Activated CD8-positive, alpha-beta memory T cell treated with anti-CD3 and anti-CD28 coated beads for 48 hours (primary cell): ENCODE measurements around the gene GEMIN7.
"Not testable (repeated sequence)": the region's sequence is repeated elsewhere in the genome, so short reads cannot be mapped to it uniquely, and the experiment has no call there.

ENCODE experiments used
- DNase-seq, 3 experiments: peaks; one replicate each; pipeline ENCODE4 v3.0.0-alpha.2; 2020; ENCODE audit warnings: low read depth in 2 of 3, low spot score in 2 of 3

GEMIN7 gene

DNA sequence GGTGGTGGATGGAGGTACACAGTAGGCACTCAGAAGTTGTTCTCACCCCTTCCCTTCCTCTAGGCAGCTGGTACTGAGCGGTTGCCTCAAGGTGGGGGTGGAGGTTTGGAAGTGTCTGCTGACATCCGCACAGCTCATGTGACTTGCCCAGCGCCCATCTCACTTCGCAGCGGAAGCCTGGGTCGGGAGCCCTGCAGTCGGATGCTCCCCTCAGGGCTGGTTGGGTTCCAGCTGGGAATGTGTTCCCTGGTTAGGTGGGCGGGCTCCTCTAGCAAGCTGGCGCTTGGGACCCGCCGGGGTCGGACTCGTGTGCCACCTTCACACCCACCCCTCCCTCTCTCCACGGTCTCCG lies 24.1 kb downstream of the GEMIN7 start:
- DNase-seq, result no peak

DNA sequence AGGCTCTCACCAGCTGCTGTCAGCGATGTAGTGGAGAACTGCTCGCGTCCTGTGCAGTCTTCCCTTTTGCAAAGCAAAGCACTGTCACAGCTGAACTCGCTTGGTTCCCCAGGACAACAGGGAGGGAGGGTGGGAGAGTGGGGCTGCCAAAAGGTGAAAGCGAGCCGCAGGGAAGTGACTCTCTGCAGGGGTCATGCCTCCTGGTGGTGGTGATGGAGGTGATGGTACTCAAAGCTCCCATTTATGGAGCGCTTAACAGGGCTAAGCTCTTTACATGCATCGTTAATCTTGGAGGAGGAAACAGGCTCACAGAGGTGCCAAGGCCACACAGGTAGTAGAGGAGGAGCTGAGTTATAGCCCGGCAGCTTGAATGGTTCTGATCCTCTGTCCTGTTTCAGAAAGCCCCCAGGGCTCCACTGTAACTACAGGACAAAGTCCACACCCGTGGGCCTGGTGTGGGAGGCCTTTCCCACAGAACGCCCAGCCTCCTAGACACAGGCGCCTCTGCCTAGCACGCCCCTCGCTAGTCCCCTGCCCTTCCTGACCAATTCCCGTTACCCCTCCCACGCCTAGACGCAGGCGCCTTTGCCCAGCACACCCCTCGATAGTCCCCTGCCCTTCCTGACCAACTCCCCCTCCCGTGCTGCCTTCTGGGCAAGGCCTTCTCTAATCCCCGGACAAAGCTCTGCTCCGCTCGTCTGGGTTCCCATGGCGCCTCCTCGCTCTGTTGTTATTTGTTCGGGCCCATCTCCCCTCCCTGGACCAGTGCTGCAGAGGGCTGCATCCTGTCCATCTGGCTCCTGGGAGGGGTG lies 24.7 kb downstream of the GEMIN7 start:
- no peak for DNase-seq

DNA sequence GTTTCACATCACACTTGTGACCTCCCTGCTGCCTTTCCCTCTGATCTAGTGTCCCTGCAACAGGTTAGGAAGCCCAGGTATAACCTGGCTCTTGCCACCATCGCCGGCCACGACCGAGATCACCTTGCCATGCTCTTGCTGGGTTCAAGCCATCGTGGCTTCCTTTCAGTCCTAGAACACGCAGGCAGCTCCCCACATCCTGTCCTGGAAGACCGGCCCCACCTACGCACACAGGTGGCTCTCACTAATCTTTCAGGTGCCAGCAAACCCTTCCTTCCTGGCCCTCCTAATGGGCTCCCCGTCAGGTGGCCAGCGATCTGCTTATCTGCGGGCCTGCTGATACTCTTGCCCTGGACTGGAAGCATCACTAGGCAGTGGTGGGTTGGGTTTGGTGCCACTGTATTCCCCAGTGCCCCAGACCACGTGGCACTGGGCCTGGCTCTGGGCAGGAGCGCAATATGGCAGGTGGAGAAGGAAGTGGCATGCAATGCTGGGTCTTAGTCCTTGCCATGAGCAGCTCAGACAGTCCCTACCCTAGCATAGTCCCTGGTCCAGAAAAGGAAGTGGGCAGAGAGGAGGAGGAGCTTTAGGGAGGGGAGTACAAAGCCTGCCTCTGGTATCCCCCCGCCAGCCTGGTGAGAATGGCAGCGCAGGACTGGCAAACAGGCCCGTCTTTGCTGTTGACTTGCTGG lies 25.7 kb downstream of the GEMIN7 start:
- no peak for DNase-seq

DNA sequence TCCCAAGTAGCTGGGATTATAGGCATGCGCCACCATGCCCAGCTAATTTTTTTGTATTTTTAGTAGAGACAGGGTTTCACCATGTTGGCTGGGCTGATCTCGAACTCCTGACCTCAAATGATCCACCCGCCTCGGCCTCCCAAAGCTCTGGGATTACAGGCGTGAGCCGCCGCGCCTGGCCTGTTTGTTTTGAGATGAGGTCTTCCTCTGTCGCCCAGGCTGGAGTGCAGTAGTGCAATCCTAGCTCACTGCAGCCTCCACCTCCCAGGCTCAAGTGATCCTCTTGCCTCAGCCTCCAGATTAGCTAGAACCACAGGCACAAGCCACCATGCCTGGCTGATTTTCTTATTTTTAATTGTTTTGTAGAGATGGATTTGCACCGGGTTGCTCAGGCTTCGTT lies 27.3 kb downstream of the GEMIN7 start:
- not testable (repeated sequence) for DNase-seq

DNA sequence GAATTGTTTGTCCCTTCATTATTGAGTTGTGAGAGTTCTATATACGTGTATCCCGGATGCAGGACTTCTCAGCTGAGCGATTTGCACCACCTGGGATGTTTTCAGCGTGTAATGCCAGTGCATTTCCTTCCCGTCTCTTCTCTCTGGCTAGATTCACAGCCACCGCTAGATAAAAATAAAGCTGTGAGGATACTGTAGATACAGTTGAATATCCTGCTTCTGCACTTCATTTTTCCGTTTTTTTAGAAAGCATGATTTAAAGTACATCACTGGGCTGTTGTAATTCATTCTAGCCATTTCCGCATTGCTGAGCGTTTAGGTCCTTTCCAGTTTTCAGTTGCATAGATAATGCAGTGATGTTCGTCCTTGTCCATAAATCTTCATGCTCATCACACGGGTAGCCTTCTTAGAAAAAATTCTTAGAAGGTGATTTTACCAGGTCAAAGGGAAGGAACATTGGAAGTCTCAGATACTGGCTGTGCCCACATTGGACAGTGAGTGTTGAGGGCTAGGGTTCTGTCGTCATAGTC lies 28.6 kb downstream of the GEMIN7 start:
- no peak for DNase-seq

DNA sequence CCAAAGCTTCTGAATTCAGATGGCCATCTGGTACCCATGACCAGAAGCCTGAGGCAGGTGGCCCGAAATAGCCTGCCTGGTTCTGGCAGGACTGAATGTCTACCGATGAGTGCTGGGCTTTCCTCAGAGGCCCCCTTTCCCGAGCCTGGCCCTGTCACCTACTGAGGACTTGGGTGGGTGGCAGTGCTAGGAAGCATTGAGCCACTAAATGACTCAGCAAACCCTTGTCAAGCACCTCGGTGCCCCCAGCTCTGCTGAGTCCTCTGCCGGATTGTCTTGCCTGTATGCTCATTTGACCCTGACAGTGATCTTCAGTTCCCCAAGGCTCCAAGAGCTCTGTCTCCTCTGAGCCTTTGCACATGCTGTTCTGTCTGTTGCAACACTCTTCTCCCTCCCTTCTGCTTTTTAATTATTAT lies 31.8 kb downstream of the GEMIN7 start:
- DNase-seq, result no peak

DNA sequence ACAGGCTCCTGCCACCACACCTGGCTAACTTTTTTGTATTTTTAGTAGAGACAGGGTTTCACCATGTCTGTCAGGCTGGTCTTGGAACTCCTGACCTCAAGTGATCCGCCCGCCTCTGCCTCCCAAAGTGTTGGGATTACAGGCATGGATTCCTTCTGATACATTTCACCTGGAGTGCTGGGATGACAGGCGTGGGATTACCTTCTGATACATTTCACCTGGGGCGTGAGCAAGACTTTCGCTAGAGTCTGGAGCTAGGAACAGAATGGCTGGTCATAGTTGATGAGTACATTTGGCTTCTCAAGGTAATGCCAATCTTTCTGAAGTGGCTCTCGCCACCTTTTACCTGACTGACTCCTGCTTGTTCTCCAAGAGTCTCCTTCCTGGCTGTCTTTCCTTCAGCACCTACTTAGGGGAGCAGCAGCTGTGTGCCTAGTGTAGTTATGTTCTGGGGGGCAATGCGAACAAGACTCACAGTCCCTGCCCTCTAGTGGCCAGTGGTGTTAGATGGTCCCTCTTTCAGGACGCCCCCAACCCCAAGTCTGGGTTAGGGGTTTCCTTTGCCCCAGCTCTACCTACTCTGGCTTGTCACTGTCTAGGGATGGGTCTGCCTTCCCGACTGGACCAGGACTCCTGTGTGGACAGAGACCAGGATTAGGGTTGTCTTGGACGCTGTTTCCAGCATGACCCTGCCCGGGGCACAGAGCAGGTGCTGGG lies 33.2 kb downstream of the GEMIN7 start:
- DNase-seq, result no peak

DNA sequence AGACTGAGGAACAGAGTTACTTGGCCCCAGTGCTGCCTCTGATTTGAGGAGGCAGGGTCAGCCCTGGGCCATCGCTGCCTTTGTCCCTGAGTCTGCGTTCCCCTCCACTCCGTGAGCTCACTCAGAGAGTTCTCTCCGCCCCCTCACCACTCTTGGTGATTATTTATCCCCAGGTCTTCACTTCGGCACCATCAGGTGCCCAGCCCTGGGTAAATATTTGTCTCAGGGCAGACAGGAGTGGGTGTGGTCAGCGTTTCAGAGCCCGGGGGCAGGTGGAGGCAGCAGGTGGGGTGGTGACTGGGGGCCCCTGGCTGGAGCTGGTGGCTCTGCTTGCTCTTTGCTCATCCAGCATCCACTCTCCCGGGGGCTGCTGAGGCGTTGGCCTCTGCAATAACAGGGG lies 34.6 kb downstream of the GEMIN7 start:
- DNase-seq, result no peak

DNA sequence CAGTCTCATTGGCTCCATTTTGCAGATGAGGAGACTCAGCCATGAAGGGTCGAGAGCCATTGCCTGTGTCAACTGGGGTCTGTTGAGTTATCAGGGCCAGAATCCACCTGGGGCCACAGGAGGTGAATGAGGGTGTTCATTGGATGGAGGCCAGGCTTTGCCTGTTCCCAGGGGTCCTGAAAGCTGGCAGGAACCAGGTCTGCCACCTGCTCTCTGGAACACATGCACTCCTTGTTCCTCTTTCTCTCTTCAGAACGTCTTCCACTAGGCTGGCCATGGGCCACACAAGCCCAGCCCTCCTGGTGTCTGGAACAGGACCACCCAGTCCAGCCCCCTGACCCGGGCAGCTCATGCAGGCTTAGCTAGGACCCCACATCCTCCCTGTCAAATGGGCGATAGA lies 35.1 kb downstream of the GEMIN7 start:
- DNase-seq, result no peak

DNA sequence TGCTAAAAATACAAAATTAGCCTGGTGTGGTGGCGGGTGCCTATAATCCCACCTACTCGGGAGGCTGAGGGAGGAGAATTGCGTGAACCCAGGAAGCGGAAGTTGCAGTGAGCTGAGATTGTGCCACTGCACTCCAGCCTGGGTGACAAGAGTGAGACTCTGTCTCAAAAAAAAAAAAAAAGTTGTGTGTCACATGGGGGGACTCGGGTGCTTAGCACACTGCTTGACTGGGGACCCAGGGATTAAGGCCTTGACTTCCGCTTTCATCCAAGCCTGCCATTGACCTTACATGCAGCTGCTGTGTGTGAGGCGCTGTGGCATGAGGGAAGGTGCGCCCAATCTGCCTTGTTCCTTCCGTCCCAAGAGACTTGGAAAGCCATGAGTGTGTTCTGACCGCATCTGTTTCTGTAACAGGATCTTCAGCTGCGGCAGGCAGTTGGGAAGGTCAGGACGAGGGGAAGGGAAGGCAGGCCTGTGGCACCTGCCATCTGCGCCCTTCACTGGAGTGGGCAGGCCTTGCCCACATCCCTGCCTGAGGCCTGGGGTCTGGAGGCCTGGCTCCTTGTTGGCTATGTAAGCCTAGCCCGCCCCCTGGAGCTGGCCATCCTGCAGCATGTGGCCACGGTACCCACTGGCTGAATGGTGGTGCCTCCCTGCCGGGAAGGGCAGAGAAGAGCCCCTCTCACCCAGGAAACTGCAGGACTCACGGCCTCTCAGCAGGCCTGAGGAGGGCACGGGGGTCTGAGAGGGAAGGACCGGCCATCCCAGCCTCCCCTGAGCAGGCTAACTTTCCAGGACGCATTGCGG lies 37.0 kb downstream of the GEMIN7 start:
- DNase-seq, result no peak

DNA sequence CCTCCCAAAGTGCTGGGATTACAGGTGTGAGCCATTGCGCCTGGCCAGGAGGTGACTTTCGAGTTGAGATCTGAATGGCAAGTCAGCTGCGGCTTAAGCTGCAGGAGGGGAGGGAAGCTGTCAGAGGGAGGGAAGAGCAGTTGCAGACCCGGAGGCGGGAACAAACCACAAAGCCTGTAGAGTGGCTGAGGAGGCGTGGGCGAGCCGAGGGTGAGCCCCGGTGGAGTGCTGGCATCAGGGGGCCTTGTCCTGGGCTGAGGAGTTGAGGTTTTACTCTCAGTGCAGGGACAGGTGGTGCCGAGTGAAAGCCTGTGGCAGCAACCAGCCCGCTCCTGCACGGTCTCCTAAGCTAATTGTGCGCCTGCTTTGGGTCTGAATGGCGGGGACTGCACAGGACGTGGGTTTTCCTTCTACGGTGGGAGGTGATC lies 38.1 kb downstream of the GEMIN7 start:
- DNase-seq, result peak; percentile 47 to 67 (median 50)

DNA sequence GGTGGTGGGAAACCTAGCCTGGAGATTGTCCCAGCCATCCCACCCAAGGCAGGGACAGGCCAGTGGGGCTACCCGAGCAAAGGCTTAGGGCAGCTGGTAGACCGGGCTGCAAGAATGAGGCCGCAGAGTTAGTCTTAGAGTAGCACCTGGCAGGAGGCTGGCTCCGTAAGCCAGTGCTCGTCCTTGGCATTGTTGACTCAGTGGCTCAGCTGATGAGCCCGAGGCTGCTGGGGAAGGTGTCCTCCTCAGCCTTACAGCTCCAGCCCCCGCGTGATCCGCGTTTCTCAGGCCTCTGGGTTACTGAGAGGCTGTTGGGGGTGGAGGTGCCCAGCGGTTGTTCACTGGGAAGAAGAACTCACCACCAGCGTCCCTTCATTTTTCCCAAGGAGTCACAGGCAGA lies 38.6 kb downstream of the GEMIN7 start:
- no peak for DNase-seq

DNA sequence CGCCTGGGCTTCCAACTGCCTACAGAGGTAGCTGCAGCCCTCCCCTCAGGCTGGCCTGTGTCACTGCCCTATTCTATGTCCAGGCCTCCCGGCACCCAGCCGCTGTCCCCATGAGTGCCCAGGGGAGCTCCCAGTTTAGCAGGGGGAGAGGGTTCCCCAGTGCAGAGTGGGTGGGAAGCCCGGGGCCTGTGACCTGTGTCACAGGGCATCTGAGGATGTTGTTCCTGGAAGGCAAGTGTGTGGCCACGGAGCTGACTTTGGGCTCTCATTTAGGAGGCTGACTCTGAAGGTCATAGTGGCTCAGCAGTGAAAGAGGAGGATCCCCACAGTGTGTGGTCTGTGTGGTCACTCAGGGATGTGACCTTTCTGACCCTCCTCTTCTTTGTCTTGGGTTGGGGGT lies 39.0 kb downstream of the GEMIN7 start:
- no peak for DNase-seq

DNA sequence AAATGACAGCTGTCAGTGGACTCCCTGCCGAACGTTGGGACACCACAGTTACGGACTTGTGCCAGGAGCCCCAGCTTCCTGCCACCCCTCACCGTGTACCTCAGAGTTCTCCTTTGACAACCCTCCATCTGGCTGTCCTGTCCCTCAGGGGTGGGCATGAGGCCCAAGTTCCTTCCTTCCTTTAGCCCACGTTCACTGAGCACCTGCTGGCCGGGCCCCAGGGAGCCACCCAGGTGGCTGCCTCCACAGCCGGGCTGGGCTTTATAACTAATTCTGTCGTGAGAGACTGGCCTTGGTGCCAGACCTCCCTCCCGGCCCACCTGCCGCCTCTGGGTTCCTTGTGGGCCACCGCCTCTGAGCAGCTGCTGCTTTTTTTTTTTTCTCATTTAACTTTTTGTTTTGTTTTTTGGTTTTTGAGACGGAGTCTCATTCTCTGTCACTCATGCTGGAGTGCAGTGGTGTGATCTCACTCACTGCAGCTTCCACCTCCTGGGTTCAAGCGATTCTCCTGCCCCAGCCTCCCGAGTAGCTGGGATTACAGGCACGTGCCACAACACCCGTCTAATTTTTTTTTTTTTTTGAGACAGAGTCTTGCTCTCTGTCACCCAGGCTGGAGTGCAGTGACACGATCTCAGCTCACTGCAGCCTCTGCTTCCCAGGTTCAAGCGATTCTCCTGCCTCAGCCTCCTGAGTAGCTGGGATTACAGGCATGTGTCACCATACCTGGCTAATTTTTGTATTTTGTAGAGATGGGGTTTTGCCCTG lies 39.7 kb downstream of the GEMIN7 start:
- not testable (repeated sequence) for DNase-seq

DNA sequence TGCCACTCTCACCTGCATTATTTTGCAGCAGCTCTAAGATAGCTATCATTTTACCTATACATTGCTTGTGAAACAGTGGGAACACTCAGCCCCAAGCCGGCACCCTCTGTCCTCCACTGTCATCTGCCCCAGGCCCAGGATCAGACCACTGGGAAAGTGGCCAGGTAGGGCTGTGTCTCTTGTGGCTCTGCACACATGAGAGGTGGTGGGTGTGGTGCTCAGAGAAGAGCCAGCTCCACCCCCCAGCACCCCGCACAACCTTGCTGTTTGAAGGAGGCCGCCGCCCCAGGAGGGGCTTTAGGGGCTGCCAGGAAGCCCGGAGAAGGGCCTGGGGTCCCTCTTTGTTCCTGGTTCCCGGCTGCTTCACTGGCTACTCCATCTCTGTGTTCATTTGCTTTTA lies 40.5 kb downstream of the GEMIN7 start:
- no peak for DNase-seq

DNA sequence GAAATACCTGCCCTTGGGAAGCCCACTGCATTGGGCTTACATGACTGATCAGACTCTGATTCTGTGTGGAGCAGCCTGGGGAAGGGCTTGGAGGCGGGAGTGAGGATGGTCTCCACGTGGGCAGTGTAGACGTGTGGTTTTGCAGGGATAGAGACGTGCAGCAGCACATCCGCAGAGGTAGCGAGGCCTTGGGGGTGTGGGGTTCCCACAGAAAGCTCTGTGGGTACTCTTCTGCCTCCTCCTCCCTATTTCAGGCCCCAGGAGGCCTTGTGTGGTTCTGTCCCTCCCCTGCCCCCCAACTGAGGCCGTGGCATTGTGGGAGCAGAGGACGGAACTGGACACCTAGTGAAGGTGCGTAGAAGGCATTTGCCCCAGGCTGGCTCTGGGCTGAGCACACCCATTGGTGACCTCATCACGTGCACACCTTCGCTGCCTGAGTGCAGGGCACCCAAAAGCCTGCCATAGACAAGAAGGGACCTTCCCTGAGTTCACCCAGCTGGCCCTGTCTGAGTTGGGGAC lies 42.8 kb downstream of the GEMIN7 start:
- DNase-seq, result no peak

DNA sequence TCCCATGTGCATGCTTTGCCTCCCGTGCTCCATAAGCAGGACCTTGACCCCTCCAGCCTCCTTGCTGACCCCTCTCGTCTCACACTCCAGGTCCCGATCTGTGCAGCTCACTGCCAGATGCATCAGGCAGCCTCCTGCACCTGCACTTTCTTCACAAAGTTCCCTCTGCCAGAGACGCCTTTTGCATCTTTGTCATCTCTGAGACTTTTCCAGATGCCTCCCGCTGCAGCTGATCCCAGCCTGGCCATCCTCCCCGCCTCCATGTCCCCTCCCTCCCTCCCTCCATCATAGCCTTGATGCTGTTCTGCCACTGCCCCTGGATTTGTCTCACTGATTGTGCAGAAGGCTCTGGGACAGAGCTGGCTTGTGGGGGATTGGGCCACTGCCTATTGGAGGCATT lies 43.8 kb downstream of the GEMIN7 start:
- no peak for DNase-seq

DNA sequence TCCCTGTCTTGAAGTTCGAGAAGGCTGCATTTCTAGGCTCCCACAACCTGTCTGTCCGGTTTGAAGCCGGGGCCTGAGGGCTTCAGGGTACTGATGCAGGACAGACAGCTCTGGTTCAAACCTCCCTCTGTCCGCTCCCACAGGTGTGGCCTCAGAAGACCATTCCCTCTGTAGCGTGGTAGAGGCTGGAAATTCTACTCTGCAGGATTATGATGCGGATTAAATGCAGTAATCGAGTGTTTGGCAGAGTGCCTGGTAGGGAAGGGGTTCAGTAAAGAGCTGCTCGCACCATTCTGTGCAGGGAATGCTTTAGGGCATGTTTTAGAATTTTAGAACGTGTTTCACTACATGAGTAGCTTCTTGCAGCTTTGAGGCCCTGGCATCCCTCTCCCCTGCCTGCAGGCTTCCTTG lies 44.4 kb downstream of the GEMIN7 start:
- DNase-seq, result no peak

DNA sequence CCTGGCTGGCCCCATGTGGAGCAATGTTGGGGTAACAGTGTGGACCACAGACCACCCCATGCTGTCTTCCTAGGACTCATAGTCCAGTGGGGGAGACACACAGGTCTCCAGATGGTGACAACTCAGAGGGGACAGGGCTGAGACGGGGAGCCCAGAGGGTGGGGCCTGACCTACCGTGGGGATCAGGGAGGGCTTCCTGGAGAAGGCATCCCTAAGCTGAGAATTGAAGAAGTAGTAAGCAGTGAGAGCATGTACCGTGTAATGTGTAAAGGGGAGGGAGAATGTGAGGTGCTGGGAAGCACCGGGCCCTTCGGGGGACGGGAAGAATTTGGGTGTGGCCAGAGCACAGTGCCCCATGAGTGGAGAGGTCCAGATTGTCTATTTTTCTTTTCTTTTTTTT lies 45.0 kb downstream of the GEMIN7 start:
- DNase-seq, result no peak

DNA sequence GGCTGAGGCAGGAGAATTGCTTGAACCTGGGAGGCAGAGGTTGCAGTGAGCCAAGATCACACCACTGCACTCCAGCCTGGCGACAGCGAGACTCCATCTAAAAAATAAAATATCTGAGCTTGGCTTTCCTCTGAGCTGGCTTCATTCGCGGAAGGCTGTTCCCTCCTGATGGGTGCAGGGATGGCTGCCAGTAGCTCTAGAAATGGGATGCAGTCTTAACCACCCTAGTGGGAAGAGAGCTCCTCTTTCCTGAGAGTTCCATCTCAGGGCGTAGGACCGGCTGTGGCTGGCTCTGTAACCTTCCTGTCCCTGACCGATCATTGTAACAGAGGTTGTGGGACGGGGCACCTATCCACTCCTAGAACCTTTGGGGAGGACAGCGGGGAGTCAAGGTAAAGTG lies 46.3 kb downstream of the GEMIN7 start:
- DNase-seq, result no peak
